T-helper 1 cell treated with Interleukin-12 subunit alpha and Interleukin-12 subunit beta and Interleukin-4 antibody, amounts not matched to agents 30 ng/mL and 1 ng/mL, for 36 hours (primary cell): Measurements from ENCODE around the gene ANKRD13A. TPM values are rescaled to one million over a fixed set of nuclear protein-coding genes. Genes with fewer than 3 reads are reported as not detected.
"Not testable (repeated sequence)": the region's sequence is repeated elsewhere in the genome, so short reads cannot be mapped to it uniquely, and the experiment has no call there.

ENCODE experiments used
- intact Hi-C: fragments of 100-400 bp; cut with micrococcal nuclease; formaldehyde crosslinking; loops from one replicate; pipeline ENCODE4 v1.15.1; 2024
- total RNA-seq: library from RNA; stranded (reverse); gene quantifications from 2 replicates; pipeline ENCODE4 v1.2.3, GENCODE V29; 2022

Gene ANKRD13A
- total RNA-seq, 1 donor from 2014 or later = 82.1 TPM

- intact Hi-C loops = loop anchor here (10.0 kb wide), 2 partner anchors 188 to 512 kb away; partner anchors contain the start of genes GLTP and PPTC7
Observed at GRCh38 chr12:110073049-110073831, 74.0 kb downstream of the ANKRD13A start.

- intact Hi-C loops = loop anchor here (10.0 kb wide), 2 partner anchors 189 to 511 kb away; partner anchors contain the start of genes GLTP and PPTC7
Observed at GRCh38 chr12:110074089-110074488, 74.9 kb downstream of the ANKRD13A start.

GRCh38 chr12:110075880-110076279, 76.7 kb downstream of the ANKRD13A start:
- intact Hi-C loops = loop anchor here (5.0 to 10.0 kb wide), 3 partner anchors 191 to 621 kb away; partner anchors contain the start of genes GLTP and PPTC7

- intact Hi-C loops = loop anchor here (5.0 to 10.0 kb wide), 3 partner anchors 193 to 620 kb away; partner anchors contain the start of genes GLTP and PPTC7
Observed at GRCh38 chr12:110077800-110078199, 78.6 kb downstream of the ANKRD13A start.

- intact Hi-C loops = loop anchor here (1.0 to 10.0 kb wide), 12 partner anchors 21 to 618 kb away; partner anchors contain the start of genes ATP2A2, C12orf76, FAM222A and GIT2
Observed at GRCh38 chr12:110079477-110080400, 80.5 kb downstream of the ANKRD13A start.

- intact Hi-C loops = no loop called here
Observed at GRCh38 chr12:110080410-110080809, 81.2 kb downstream of the ANKRD13A start.

- intact Hi-C loops = no loop called here
Observed at GRCh38 chr12:110084314-110085015, 85.2 kb downstream of the ANKRD13A start.

- intact Hi-C loops = not testable (repeated sequence)
Observed at GRCh38 chr12:110088216-110088615, 89.0 kb downstream of the ANKRD13A start.

GRCh38 chr12:110088936-110089335, 89.7 kb downstream of the ANKRD13A start:
- intact Hi-C loops = no loop called here

Other genes starting within 250 kb of the ANKRD13A start
- gene TRPV4, start 166.0 kb upstream of the ANKRD13A start, total RNA-seq = not detected in 2 replicates
- gene GLTP, start 118.9 kb upstream of the ANKRD13A start, total RNA-seq = 23.7 and 24.9 TPM in 2 replicates
- gene TCHP, start 99.2 kb upstream of the ANKRD13A start, total RNA-seq = 35.1 and 35.2 TPM in 2 replicates
- gene GIT2, start 3.1 kb upstream of the ANKRD13A start, total RNA-seq = 139 TPM in 2 replicates
- gene C12orf76, start 49.1 kb downstream of the ANKRD13A start, total RNA-seq = 24.4 and 25.1 TPM in 2 replicates
- 1.2 and 1.3 TPM in 2 replicates for gene IFT81, start 124.9 kb downstream of the ANKRD13A start, total RNA-seq